Putamen (tissue), 1 donor: ENCODE measurements around the gene SDCCAG8.
A peak's percentile ranks its signal among the peaks of the same experiment; 100 is the strongest.

ENCODE experiments used
- DNase-seq: peaks from one replicate; pipeline ENCODE4 v3.0.0-alpha.2; 2016; ENCODE audit warnings: low spot score

The SDCCAG8 gene

DNA sequence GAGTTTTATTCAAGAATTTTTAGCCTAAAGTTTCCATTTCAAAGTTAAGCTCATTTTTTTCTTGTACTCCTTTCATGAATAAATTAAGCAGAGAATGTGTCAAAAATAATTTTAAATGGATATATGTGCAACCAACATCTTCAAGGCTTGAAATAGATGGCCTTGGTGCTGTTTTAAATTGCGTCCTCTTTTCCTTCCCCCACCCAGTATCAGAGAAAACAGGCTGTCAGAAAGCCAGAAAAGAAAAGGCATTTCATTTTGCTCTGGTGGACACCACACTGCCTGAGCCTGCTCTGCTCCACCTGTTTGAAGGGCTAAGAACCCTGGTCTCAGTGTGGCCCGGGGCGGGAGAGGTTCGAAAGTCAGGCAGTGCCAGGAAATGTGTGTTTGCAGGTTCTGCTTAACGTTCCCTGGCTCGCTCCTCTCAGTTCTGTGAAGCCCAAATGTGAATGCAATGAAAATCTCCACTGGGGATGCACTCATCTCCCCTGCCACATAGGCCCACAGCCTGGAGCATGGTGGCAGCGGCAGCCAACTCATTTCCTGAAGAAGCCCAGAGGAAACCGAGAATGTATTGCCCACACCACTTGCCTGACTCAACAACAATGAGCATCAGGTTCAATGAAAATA, 134.4 kb downstream of the SDCCAG8 start:
- no peak for DNase-seq

DNA sequence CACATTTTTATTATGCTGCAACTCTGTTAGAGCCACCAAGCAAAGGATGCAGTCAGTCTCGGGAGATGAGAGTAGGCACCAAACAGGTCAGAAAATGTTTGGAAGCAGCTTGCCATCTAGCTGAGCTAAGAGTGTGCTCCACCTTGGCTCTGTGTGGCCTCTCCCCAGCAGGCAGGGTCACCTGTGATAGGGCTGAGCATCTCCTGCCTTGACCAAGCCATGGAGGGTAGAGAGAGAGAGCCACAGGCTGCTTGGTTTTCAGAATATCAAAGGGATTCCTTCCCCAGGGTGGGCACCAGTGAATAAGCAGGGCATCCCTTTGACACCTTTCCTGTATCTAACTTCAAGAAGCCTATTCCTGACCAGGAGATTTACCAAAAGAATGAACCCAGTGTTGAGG, 135.5 kb downstream of the SDCCAG8 start:
- DNase-seq: no peak

DNA sequence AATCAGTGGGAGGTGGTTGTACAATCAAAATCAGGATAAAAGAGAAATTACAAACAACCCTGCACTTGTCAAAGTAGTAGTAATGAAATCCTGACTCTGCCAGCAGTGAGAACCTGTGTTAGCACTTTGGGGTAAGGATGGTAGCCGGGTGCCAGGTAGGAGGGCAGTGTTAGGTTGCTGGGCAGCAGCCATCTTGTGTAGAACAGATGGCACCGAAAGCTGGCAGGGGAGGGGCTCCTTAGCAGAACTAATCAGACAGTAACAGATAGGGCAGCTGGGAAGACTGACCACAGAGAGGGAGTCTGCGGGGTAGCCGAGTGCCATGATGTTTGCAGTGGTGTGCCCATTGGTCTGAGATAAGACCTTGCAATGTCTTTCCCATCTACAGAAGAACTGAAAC, 137.3 kb downstream of the SDCCAG8 start:
- DNase-seq: no peak

DNA sequence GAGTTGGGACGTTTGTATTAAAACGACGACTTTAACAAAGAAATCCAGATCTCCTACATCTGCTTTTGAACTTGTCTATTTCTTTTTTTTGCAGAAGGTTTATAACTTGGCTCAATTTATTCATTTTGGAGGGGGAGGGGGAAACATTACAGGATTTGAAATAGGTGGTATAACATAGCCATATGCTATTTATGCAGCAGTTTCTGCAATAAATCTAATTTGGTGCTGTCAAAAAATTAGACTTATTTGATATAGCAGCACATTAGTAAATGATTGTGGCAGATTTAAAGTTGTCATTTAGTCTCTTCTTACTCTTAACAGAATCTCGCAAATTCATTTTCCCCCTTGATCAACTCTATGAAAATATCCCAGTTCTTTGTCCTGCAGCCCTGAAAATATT, 138.2 kb downstream of the SDCCAG8 start:
- no peak for DNase-seq

DNA sequence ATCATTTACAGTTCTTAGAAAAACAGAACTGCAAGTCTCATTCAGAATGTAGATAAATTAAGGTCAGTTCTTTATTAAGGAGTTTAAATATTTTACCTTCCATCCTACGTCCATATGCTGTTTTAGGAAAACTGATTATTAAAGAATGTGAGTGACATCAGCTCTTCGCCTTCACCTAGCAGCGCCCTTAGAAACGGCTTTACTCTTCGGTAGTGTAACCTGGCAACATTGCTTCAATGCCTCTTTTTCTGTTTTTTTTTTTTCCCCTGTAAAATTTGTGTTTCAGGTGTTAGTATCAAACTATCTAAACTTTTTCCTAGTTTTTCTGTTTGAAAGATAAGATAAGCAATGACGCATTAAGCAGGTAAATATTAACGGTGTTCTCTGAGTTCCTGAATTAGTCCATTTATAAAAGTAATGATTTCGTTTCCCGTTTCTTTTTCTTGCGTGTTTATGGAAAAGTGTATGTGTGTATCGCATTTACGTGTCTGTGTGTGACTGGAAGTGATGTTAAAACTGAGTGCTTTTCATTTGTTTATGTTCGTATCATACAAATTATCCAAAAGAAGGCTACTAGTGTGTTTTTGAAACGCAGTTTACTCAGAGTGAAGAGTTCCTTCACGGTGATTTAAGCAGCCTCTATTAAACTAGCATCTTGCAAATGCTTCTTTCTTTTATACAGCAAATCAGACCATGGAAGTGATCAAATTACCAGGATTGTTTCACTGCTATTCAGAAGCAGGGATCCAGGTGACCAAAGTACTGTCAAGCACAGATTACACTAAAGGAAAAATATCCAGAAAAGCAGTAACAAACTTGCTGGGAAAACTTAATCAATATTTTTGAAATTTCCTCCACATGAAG, 139.0 kb downstream of the SDCCAG8 start:
- DNase-seq: no peak

DNA sequence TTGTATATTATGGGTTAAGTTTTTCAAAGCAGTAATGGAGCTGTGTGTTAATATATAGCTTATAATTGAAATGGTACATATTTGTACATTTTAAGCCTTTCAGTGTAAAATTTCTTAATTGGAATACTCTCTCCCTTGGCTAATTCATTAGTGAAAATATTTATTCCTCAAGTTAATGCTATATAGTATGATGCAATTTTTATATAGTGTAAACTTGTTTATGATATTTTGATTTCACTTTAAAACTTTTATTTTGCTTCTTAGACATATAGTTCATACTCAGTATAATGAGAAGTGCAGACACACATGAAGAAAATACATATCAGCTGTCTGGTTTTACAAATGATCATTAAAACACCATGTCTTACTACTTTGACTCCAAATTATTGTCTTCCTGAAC, 140.6 kb downstream of the SDCCAG8 start:
- no peak for DNase-seq

DNA sequence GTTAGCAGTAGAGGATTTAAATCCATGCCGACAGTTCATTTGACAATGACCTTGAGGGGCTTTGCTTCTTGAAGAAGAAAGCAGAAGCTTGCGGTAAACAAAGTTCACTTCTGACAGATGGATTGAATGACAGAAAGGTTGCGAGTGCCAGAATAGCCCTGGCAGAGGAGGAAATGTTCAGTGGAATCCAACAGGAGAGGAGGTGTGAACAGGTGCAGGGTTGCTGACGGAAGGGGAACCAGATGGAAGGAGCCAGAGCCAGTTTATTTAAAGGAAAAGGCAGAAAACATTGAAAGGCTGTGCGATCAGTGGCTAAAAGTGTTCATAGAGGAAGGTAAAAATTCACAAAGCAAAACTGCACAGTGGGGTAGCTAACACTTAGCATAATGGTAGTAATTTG, 141.0 kb downstream of the SDCCAG8 start:
- DNase-seq: no peak

DNA sequence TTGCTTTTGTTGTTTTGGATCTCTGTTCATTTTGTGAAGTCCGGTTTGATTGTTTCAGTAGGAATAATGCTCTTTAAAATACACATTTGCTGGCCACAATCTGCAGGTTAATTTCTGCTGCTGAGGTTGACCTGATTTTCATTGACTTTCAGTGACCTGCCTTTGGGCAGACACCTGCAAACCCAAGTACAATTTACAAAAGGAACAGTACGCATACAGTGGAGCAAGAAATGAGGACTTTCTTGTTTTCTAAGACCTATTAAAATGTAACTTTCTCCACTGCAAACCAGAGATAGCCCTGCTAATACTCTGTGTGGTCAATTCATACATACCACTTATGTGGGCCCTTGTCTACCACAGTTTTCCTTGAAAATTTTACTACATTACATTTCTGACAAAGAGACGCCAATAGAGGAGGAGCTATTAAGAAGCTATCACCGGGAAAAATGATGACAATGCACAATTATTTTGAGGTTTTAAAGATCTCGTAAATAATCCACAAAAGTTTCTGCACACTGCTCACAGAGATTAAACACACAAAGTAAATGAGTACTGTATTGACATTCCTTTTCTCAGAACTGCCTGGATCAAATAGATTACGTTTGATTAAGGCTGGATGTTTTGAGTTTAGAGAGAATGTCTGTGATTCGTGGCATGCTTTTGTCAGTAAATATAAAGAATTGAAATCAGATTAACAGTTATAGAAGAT, 141.9 kb downstream of the SDCCAG8 start:
- no peak for DNase-seq

DNA sequence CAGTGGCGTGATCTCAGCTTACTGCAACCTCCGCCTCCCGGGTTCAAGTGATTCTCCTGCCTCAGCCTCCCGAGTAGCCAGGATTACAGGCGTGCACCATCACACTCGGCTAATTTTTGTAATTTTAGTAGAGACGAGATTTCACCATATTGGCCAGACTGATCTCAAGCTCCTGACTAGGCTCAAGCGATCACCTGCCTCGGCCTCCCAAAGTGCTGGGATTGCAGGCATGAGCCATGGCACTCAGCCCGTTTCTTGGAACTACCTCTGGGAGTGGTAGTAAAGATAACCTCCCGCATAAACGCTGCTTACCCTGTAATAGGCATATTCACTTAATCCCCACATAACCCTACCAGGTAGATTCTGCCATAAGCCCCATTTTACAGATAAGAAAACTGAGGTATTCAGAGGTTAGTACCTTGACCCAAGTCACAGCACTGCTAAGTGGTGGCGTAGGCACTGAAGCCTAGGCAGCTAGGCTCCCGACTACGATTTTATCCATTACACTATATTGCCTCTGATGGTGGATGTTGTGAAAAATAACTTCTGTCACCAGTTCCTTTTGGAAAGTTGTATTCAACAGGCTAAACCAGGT, 143.8 kb downstream of the SDCCAG8 start:
- no peak for DNase-seq

DNA sequence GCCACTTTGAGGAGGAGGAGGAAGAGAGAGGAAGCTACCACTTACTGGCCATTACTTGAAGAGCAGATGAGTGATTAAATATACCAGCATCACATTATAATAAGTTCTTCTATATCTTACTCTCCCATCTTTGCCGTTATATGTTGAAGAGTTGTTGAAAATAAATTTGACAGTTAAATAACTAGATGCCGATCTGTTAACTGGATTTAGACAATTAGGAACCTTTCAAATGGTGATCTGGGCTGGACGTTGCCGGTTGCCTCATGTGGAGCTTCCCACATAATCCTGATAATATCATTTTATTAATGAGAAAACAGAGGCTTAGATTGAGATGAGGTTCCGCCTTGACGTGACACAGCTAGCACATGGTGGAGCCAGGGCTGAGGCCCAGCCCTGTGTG, 147.0 kb downstream of the SDCCAG8 start:
- DNase-seq: no peak

DNA sequence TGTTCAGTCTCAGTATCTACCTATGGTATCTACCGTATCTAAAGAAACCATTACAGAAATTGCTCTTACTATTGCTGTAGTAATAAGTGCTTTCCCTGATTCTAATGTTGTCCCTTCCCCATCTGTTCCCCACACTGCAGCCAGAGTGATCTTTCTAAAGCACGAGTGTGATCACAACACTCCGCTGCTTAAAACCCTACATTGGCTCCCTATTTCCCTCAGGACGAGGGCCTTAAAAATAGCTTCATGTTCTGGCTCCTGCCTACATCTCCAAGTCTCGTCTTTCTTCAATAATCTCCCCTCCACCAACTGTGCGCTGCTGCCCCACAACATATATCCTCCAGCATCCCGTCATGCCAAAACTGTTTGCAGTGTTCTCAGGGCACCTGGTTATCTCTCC, 150.6 kb downstream of the SDCCAG8 start:
- DNase-seq: no peak

DNA sequence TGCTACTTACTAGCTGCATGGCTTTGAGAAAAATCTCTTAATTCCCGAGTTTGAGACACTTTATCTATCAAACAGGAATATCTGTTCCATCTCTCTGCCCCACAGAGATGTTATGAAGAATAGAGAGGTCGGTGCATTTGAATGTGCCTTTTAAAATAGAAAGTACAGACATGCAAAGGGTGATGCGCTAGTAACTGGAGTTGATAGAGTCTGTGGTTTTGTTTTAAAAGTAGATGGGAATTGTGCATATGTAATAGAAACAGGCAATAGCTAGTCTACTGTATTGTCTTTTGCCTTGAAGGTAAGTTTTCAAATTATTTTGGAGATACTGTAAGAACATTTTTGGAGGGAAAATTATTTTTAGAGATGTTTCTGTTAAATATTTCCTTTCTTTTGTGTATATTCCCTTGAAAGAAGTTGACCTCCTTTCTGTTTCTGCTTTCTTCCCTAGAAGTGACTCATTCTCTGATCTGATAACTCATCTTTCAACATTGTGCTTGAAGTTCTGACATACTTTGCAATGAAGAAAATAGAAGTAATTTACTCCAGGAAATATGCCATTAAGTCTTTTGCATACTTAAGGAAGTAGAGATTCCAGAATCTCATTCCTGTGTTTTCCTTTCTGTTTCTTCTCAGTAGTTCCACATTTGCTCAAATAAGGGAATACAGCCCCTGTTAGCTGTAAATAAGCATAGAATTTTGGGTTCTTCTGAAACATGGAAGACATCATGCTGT, 151.6 kb downstream of the SDCCAG8 start:
- DNase-seq: peak; percentile 21

DNA sequence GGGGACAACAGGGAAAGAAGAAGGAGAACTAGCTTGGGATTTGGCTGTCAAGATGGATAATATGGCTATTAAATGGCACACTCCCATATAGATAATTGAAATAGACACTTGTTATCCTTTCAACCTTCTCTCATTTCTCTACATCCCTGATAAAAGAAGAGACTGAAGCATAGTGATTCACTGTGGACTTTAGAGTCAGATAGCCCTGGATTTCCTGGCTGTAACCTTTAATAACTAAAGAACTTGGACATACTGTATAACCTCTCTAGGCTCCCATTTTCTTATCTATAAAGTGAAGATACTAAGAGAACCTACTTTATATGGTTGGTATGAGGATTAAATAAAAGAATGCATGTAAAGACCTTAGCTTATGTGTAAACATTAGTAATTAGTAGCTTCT, 152.6 kb downstream of the SDCCAG8 start:
- no peak for DNase-seq

DNA sequence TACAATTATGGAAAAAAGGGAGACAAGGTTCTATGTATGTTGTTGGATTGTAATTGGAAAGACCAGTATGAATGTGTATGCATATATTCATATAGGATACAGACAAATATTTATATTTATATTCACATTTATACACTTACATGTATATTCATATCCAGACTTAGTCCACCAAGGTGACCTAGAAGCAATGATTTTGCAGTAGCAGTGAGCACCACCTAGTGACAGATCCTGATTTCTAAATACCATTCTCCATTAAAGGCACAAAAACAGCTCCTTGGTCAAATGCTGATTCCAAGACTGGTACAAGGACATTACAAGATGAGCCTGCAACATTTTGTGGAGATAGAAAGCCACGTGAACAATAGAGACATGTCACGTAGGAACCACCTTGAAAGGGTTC, 153.4 kb downstream of the SDCCAG8 start:
- no peak for DNase-seq

DNA sequence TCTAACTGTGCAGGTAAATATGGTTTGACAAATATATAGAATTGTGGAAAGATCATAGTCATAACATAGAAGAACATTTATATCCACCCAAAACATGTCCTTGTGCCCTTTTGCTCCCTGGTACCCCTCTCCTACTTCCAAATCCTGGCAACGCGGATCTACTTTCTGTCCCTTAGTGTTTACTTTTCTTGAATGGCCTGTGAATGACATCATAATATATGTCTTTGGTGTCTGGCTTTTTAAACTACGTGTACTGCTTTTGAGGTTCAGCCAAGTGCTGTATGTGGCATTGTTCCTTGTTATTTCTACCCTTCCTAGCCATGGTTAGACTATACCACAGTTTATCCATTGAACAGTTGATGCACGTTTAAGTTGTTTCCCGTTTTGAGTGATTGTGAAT, 155.6 kb downstream of the SDCCAG8 start:
- DNase-seq: no peak

DNA sequence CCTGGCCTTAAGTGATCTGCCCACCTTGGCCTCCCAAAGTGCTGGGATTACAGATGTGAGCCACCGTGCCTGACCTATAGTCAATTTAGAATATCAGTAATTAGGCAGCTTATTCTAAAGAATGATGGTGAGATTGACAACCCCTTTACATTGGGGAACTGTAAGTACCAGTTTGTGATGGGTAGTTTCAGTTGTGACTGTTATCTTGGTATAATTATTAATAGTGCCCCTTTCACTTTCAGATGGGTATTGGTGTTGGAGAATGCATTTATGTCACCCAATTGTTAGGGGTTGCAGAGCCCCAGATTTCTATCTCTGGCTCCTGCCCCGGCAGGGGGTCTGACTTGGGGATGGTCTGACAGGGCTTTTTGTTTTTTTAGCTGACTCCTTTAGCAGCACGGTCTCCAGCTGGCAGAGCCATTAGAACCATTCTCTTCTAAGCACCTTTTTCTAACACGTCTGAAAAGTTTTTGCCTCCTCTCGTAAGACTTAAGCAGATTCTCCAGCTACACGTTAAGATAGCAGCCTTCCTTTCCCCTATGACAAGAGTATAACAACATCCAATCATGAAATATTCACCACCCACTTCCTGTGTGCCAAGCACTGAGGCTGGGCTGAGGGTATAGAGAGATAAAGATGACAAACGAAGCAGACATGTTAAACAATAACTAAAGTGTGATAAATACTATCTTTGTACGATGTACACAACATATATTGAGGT, 157.8 kb downstream of the SDCCAG8 start:
- DNase-seq: no peak

DNA sequence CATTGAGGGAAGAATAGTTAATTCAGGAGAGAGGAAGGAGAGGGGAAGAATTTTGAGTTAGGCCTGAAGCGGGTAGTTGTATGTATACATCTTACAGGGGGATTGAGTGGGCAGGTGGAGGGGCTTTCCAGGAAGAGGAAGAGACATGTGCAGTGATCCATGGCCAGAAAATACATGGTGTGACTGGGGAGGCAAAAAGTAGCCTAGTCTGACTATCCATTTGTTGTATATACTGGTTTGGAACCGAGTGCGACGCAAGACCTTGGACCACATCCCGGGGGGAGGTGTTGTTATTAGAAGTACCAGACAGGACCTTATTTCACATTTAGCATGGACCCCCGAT, 158.3 kb downstream of the SDCCAG8 start:
- no peak for DNase-seq

DNA sequence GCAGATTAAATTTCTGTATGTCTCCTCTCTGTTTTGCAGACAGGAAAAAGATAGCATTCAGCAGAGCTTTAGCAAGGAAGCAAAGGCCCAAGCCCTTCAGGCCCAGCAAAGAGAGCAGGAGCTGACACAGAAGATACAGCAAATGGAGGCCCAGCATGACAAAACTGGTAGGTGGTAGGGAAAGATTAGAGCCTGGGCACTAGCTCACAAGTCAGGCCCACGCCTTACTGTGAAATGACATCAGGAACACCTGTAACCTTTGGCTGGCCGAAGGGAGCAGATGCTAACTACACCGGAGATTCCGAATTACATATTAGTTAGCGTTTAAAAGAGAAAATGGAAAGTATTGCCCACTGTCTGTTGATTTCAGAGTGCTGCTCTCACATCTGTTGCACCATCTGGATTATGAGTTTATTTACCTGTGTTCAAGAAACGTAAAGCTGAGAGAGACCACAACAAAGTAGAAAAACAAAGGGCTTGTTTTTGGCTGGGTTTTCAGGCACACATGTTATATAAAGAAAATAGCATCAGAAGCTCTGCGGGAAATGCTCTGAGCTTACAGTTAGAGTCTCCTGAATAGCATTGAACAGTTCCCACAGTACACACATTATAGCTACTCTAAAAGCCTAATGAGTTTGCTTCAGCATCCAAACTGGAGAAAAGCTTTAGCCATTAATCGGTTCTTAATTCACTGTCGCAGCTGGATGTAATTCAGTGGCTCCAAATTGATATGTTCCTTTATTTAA, 160.0 kb downstream of the SDCCAG8 start:
- DNase-seq: no peak

DNA sequence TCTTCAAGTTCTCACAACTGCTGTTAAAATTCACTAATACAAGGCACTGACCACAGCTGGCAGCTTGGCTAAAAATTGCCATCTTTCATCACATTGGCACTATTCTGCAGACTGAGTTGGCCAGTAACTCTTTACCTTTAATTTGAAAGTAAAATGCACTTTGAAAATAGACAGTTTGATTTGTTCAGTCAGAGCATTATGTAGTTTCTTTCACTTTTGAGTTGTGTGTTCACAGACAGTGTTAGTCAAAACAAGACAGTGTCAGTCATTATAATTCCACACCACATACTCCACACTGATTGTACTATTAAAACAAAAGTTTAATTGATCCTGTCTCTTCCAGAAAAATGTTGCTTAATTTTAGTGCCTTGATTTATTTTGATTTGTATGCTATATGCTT, 160.7 kb downstream of the SDCCAG8 start:
- no peak for DNase-seq

DNA sequence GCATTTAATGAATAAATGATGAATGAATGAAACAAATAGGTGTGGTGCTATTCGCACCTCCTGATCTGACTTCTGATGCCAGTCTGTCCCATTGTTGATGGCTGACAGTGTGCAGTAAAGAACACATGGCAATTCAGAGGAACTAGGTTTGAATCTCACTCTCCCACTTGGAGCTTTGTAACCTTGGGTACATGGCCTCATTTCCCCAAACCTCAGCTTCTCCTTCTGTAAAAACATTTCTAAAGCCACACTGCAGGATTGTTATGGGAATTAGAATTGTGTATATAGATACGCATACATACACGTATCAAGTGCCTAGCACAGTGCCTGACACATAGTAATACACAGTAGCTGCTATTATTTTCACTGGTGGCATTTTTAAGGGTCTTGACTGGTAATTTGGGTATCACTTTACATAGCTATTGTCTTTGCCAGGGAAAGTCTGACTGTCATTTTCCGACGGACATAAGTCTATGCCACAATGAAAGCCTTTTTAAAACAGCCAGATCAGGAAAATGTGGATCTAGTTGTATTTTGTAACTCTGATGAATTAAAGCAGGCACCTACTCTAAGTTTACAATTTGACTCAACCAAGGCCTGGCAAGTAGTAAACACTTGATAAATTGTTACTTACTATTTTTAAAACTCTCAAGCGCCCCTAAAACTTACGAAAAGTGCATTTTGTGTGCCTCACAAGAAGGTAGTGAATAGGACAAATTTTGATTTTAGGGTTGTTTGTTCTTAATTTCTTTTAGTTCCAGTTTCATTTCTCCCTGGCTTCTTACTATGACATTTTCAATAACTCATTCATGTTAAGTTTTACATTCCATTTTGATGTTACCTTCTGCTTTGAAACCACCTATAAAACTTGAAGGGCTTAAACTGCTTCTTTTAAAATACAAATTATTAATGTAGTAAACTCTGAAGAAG, 164.4 kb downstream of the SDCCAG8 start:
- no peak for DNase-seq
